OCI-LY1 (cell line): ENCODE results near the gene IFNA5.

Source experiments
- H2AFZ ChIP-seq: fragments of 200-600 bp; sonication (generic), shearing (Covaris generic); 2 replicates; pipeline ENCODE4 v1.6.0; 2014; ENCODE audit warnings: antibody characterized with exemption, mild to moderate bottlenecking, low read length
- H3F3A ChIP-seq: fragments of 200-600 bp; sonication (generic), shearing (Covaris generic); 2 replicates; pipeline ENCODE4 v1.6.0; 2014; ENCODE audit warnings: mild to moderate bottlenecking, antibody characterized with exemption, low read length, moderate library complexity; ENCODE audit not compliant: insufficient read depth
- H3K27ac ChIP-seq: fragments of 200-600 bp; sonication (generic); 2 replicates; pipeline ENCODE4 v1.5.1; 2014; ENCODE audit warnings: low read length, mixed run types, mild to moderate bottlenecking, low read depth; ENCODE audit not compliant: poor library complexity, severe bottlenecking
- H3K27me3 ChIP-seq: fragments of 200-600 bp; sonication (generic); 2 replicates; pipeline ENCODE4 v1.6.0; 2014; ENCODE audit warnings: antibody characterized with exemption, mild to moderate bottlenecking, low read length, moderate library complexity; ENCODE audit not compliant: insufficient read depth
- H3K36me3 ChIP-seq: fragments of 200-600 bp; sonication (generic); 2 replicates; pipeline ENCODE4 v1.6.1; 2014; ENCODE audit warnings: mild to moderate bottlenecking, antibody characterized with exemption, low read length, moderate library complexity, mixed read lengths; ENCODE audit not compliant: insufficient read depth
- H3K4me1 ChIP-seq: fragments of 200-600 bp; sonication (generic); 2 replicates; pipeline ENCODE4 v1.5.1; 2014; ENCODE audit warnings: mild to moderate bottlenecking, low read length, moderate library complexity; ENCODE audit not compliant: insufficient read depth, severe bottlenecking
- H3K4me2 ChIP-seq: fragments of 200-600 bp; sonication (generic), shearing (Covaris generic); 2 replicates; pipeline ENCODE4 v1.6.1; 2014; ENCODE audit warnings: low read length
- H3K4me3 ChIP-seq: fragments of 200-600 bp; sonication (generic); 2 replicates; pipeline ENCODE4 v1.5.1; 2014; ENCODE audit warnings: low read length, low read depth, mild to moderate bottlenecking, mixed read lengths; ENCODE audit not compliant: poor library complexity, severe bottlenecking
- H3K79me2 ChIP-seq: fragments of 200-600 bp; shearing (Covaris generic); 2 replicates; pipeline ENCODE4 v1.6.1; 2016; ENCODE audit warnings: mixed run types, low read length, mixed read lengths; ENCODE audit not compliant: insufficient read depth
- H3K9ac ChIP-seq: fragments of 200-600 bp; sonication (generic), shearing (Covaris generic); 2 replicates; pipeline ENCODE4 v1.6.1; 2014; ENCODE audit warnings: mild to moderate bottlenecking, low read length, mixed read lengths
- H3K9me2 ChIP-seq: fragments of 200-600 bp; sonication (generic), shearing (Covaris generic); 2 replicates; pipeline ENCODE4 v1.6.1; 2014; ENCODE audit warnings: low read depth, mild to moderate bottlenecking, low read length, mixed read lengths
- H3K9me3 ChIP-seq: fragments of 200-600 bp; shearing (Covaris generic); 2 replicates; pipeline ENCODE4 v1.6.1; 2014; ENCODE audit warnings: low read length, mixed read lengths
- H4K20me1 ChIP-seq: fragments of 200-600 bp; sonication (generic), shearing (Covaris generic); 2 replicates; pipeline ENCODE4 v1.6.0; 2016; ENCODE audit warnings: mild to moderate bottlenecking, low read length; ENCODE audit not compliant: insufficient read depth
- CTCF ChIP-seq: fragments of 200-600 bp; sonication (generic), shearing (Covaris generic); IDR thresholded peaks from 2 replicates; pipeline ENCODE4 v1.5.1; 2017; ENCODE audit warnings: mild to moderate bottlenecking, antibody characterized with exemption, low read length, moderate library complexity, mixed read lengths
- EZH2 ChIP-seq: fragments of 200-600 bp; sonication (generic), shearing (Covaris generic); IDR thresholded peaks from 2 replicates; pipeline ENCODE4 v1.8.0; 2017; ENCODE audit warnings: borderline replicate concordance, mixed run types, mild to moderate bottlenecking, antibody characterized with exemption, low read length, moderate library complexity, mixed read lengths

The IFNA5 gene

GRCh38 chr9:21286659-21287058 is 18.5 kb downstream of the IFNA5 start:
- Histone ChIP-seq H3K79me2 (no peaks in the 10 kb centered on the region), H3K27ac (no peak overlapping the region), H4K20me1 (no peaks in the 10 kb centered on the region), H3K9ac (no peak overlapping the region), H3K9me3 (no peaks in the 10 kb centered on the region), H2AFZ (no peak overlapping the region), H3K4me2 (no peak overlapping the region), H3K4me3 (no peak overlapping the region), H3K4me1 (no peaks in the 10 kb centered on the region), H3F3A (no peaks in the 10 kb centered on the region), H3K9me2 (no peaks in the 10 kb centered on the region), H3K27me3 (no peaks in the 10 kb centered on the region), H3K36me3 (no peaks in the 10 kb centered on the region)
- TF ChIP-seq EZH2 (no peak), CTCF (no peak)

GRCh38 chr9:21286099-21286498 is 19.0 kb downstream of the IFNA5 start:
- Histone ChIP-seq H3K27me3 (no peaks in the 10 kb centered on the region), H3K9me3 (no peaks in the 10 kb centered on the region), H3K27ac (no peak overlapping the region), H3K36me3 (no peaks in the 10 kb centered on the region), H3K4me3 (no peak overlapping the region), H3K4me2 (no peak overlapping the region), H3F3A (no peaks in the 10 kb centered on the region), H4K20me1 (no peaks in the 10 kb centered on the region), H3K4me1 (no peaks in the 10 kb centered on the region), H2AFZ (no peak overlapping the region), H3K79me2 (no peaks in the 10 kb centered on the region), H3K9ac (no peak overlapping the region), H3K9me2 (no peaks in the 10 kb centered on the region)
- TF ChIP-seq CTCF = no peak
- no peak for TF ChIP-seq EZH2

- Histone ChIP-seq H4K20me1 (no peaks in the 10 kb centered on the region), H3F3A (no peaks in the 10 kb centered on the region), H3K9me2 (no peaks in the 10 kb centered on the region), H3K4me1 (no peaks in the 10 kb centered on the region), H3K9me3 (no peaks in the 10 kb centered on the region), H3K36me3 (no peaks in the 10 kb centered on the region), H3K27ac (no peak overlapping the region), H3K9ac (no peak overlapping the region), H3K79me2 (no peaks in the 10 kb centered on the region), H3K27me3 (no peaks in the 10 kb centered on the region), H2AFZ (no peak overlapping the region), H3K4me3 (no peak overlapping the region), H3K4me2 (no peak overlapping the region)
- TF ChIP-seq EZH2 = no peak
These were observed 23.8 kb downstream of the IFNA5 start for GRCh38 chr9:21281275-21281674.

GRCh38 chr9:21268347-21268657 is 36.8 kb downstream of the IFNA5 start:
- no peaks in the 10 kb centered on the region for H3K27me3 ChIP-seq
- no peak overlapping the region for H3K27ac ChIP-seq
- no peaks in the 10 kb centered on the region for H3F3A ChIP-seq

More at GRCh38 chr9:21268347-21268657, 36.8 kb downstream of the IFNA5 start:
- no peaks in the 10 kb centered on the region for H3K9me3 ChIP-seq
- H3K36me3 ChIP-seq = no peaks in the 10 kb centered on the region
- no peak overlapping the region for H3K4me2 ChIP-seq
- no peaks in the 10 kb centered on the region for H3K9me2 ChIP-seq
- no peak overlapping the region for H3K9ac ChIP-seq
- no peaks in the 10 kb centered on the region for H4K20me1 ChIP-seq
- H2AFZ ChIP-seq = no peak overlapping the region
- no peaks in the 10 kb centered on the region for H3K4me1 ChIP-seq
- H3K4me3 ChIP-seq = no peak overlapping the region
- H3K79me2 ChIP-seq = no peaks in the 10 kb centered on the region
- TF ChIP-seq EZH2 (no peak), CTCF (no peak)
